Activated CD4-positive, alpha-beta T cell treated with anti-CD3 and anti-CD28 coated beads, Interleukin-2, amount 10 ng/mL, durations not matched to agents 24 days and 14 days (primary cell): Measurements from ENCODE around the gene ZC3H7A. TPM values are rescaled to one million over a fixed set of nuclear protein-coding genes. Genes with fewer than 3 reads are reported as not detected.

ENCODE experiments used
- DNase-seq: peaks from one replicate; pipeline ENCODE4 v3.0.0; 2022
- H3K27ac Mint-ChIP-seq: one replicate; pipeline ENCODE4 v1.8.0; 2022; ENCODE audit warnings: mild to moderate bottlenecking, mixed read lengths
- H3K27me3 Mint-ChIP-seq: one replicate; pipeline ENCODE4 v1.8.0; 2022; ENCODE audit warnings: mixed read lengths
- H3K36me3 Mint-ChIP-seq: one replicate; pipeline ENCODE4 v1.8.0; 2022; ENCODE audit warnings: low read depth, mild to moderate bottlenecking, mixed read lengths
- H3K4me1 Mint-ChIP-seq: one replicate; pipeline ENCODE4 v1.8.0; 2021; ENCODE audit warnings: mixed read lengths
- H3K4me3 Mint-ChIP-seq: one replicate; pipeline ENCODE4 v1.8.0; 2022; ENCODE audit warnings: mild to moderate bottlenecking, moderate library complexity, mixed read lengths
- H3K9me3 Mint-ChIP-seq: one replicate; pipeline ENCODE4 v1.8.0; 2021; ENCODE audit warnings: mixed read lengths
- intact Hi-C: fragments of 100-400 bp; cut with micrococcal nuclease; formaldehyde crosslinking; loops from one replicate; pipeline ENCODE4 v1.15.1; 2023
- total RNA-seq: library from RNA; stranded (reverse); gene quantifications from 2 replicates; pipeline ENCODE4 v1.2.3, GENCODE V29; 2022

Gene ZC3H7A
- total RNA-seq, 1 donor from 2014 or later, result 64.1 TPM

GRCh38 chr16:11706180-11706742 lies 90.8 kb downstream of the ZC3H7A start:
- no peak for DNase-seq
- Mint-ChIP-seq H3K27ac (no peak overlapping the region), H3K36me3 (peaks cover 45% of the 10 kb centered on the region), H3K4me1 (peaks cover 9% of the 10 kb centered on the region), H3K9me3 (no peaks in the 10 kb centered on the region), H3K27me3 (no peaks in the 10 kb centered on the region), H3K4me3 (no peak overlapping the region)
- intact Hi-C loops, result no loop called here

DNA sequence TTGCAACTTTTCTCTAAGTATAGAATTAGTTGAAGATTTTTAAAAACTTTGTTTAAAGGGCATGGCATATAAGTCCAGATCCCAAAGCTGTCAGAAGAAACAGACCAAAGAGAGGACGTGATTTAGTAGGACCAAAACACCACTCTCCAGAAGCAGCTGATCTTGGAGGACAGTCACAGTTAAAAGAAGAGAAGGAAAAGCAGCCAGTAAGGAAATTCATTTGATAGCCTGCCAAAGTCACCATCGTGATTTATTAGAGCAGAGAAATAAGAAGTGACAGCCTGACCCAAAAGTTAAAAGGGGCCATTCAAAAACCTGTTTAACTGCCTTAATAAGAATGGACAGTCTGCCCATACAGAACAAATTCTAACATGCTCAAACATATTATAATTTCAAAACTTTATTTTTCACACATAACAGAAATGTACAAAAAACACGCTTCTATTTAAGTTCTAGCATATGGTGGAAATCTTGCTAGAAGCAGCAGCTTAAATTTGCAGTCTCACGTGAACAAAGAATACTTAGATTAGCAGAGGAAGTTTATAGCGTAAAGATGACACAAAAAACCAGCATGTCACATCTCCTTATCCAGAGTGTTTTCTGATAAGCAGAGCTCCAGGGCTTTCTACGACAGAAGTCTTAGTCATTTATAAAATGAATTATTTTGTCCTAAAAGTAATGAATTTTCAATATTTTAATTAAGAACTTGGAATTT lies 91.6 kb downstream of the ZC3H7A start:
- DNase-seq, result no peak
- peaks cover 46% of the 10 kb centered on the region for H3K36me3 Mint-ChIP-seq
- H3K27ac Mint-ChIP-seq, result no peak overlapping the region
- intact Hi-C loops, result no loop called here
- H3K27me3 Mint-ChIP-seq, result no peaks in the 10 kb centered on the region
- H3K4me1 Mint-ChIP-seq, result peaks cover 11% of the 10 kb centered on the region
- no peaks in the 10 kb centered on the region for H3K9me3 Mint-ChIP-seq
- no peak overlapping the region for H3K4me3 Mint-ChIP-seq

Other genes starting within 250 kb of the ZC3H7A start
- gene LITAF, start 210.3 kb downstream of the ZC3H7A start, total RNA-seq, result 163 and 170 TPM in 2 replicates
- 8.3 and 9.1 TPM in 2 replicates for gene SNN, start 128.8 kb downstream of the ZC3H7A start, total RNA-seq
- gene TXNDC11, start 54.4 kb downstream of the ZC3H7A start, total RNA-seq, result 41.7 and 43.6 TPM in 2 replicates
- 375 and 379 TPM in 2 replicates for gene RSL1D1, start 54.3 kb upstream of the ZC3H7A start, total RNA-seq
- 212 and 224 TPM in 2 replicates for gene GSPT1, start 118.7 kb upstream of the ZC3H7A start, total RNA-seq
- 10.7 and 17.3 TPM in 2 replicates for gene NPIPB2, start 144.8 kb upstream of the ZC3H7A start, total RNA-seq
- not detected in 2 replicates for gene TNFRSF17, start 168.0 kb upstream of the ZC3H7A start, total RNA-seq
- 11.8 and 12.1 TPM in 2 replicates for gene SNX29, start 179.5 kb upstream of the ZC3H7A start, total RNA-seq